ENCODE data around the gene CARS2. TPM values are rescaled to one million over a fixed set of nuclear protein-coding genes. Genes with fewer than 3 reads are reported as not detected.
"Not testable (repeated sequence)": the region's sequence is repeated elsewhere in the genome, so short reads cannot be mapped to it uniquely, and the experiment has no call there.

CARS2 gene
- total RNA-seq, 1 donor from 2014 or later: 89.6 TPM

GRCh38 chr13:110684388-110685056, 21.4 kb downstream of the CARS2 start:
- peaks cover 47% of the 10 kb centered on the region for H3K36me3 Mint-ChIP-seq (ENCODE audit: low read depth)
- intact Hi-C loops (cut with micrococcal nuclease): no loop called here
- no peak for DNase-seq (ENCODE audit: low spot score)
- H3K9me3 Mint-ChIP-seq: no peaks in the 10 kb centered on the region
- H3K27ac Mint-ChIP-seq: no peak overlapping the region
- no peaks in the 10 kb centered on the region for H3K27me3 Mint-ChIP-seq (ENCODE audit: low read depth)
- H3K4me3 Mint-ChIP-seq (ENCODE audit: low read depth): no peak overlapping the region
- H3K4me1 Mint-ChIP-seq (ENCODE audit: low read depth): no peaks in the 10 kb centered on the region

- no peaks in the 10 kb centered on the region for H3K4me1 Mint-ChIP-seq (ENCODE audit: low read depth)
- intact Hi-C loops (cut with micrococcal nuclease): loop anchor here (1.0 kb wide), 1 partner anchor 135 kb away; no protein-coding TSS in a partner anchor
- DNase-seq (ENCODE audit: low spot score): no peak
- no peak overlapping the region for H3K4me3 Mint-ChIP-seq (ENCODE audit: low read depth)
- no peaks in the 10 kb centered on the region for H3K27me3 Mint-ChIP-seq (ENCODE audit: low read depth)
- no peaks in the 10 kb centered on the region for H3K9me3 Mint-ChIP-seq
- H3K27ac Mint-ChIP-seq: no peak overlapping the region
- peaks cover 53% of the 10 kb centered on the region for H3K36me3 Mint-ChIP-seq (ENCODE audit: low read depth)
Observed at GRCh38 chr13:110683921-110684320, 22.0 kb downstream of the CARS2 start.

GRCh38 chr13:110683203-110683883, 22.6 kb downstream of the CARS2 start:
- intact Hi-C loops (cut with micrococcal nuclease): loop anchor here (1.0 kb wide), 1 partner anchor 136 kb away; no protein-coding TSS in a partner anchor
- peaks cover 58% of the 10 kb centered on the region for H3K36me3 Mint-ChIP-seq (ENCODE audit: low read depth)
- H3K9me3 Mint-ChIP-seq: no peaks in the 10 kb centered on the region
- no peak overlapping the region for H3K27ac Mint-ChIP-seq
- H3K27me3 Mint-ChIP-seq (ENCODE audit: low read depth): no peaks in the 10 kb centered on the region
- DNase-seq (ENCODE audit: low spot score): no peak
- H3K4me3 Mint-ChIP-seq (ENCODE audit: low read depth): no peak overlapping the region
- H3K4me1 Mint-ChIP-seq (ENCODE audit: low read depth): no peaks in the 10 kb centered on the region

DNA sequence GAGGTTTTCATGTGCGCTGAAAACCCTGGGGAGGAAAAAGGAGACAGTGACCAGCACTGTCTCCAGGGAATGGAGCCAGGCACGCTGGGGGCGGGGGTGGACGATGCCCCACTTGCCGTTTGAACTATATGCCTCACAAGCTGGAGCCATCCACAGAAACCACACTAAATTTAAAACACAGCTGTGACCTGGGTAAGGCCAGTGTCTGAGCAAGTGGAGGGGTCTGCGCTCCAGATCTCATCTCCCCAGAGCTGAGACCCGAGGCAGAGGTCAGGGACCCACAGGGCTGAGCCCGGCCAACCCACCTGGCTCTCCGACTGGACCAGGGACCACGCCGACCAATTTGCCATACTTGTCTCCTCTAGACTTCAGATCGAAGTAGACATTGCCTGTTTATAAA, 23.2 kb downstream of the CARS2 start:
- no peak overlapping the region for H3K4me3 Mint-ChIP-seq (ENCODE audit: low read depth)
- intact Hi-C loops (cut with micrococcal nuclease): loop anchor here (1.0 kb wide), 1 partner anchor 137 kb away; no protein-coding TSS in a partner anchor

GRCh38 chr13:110681868-110682550, 23.9 kb downstream of the CARS2 start:
- H3K36me3 Mint-ChIP-seq (ENCODE audit: low read depth): peaks cover 68% of the 10 kb centered on the region
- H3K27ac Mint-ChIP-seq: no peak overlapping the region
- H3K27me3 Mint-ChIP-seq (ENCODE audit: low read depth): no peaks in the 10 kb centered on the region
- H3K9me3 Mint-ChIP-seq: no peaks in the 10 kb centered on the region
- intact Hi-C loops (cut with micrococcal nuclease): no loop called here
- H3K4me1 Mint-ChIP-seq (ENCODE audit: low read depth): no peaks in the 10 kb centered on the region
- H3K4me3 Mint-ChIP-seq (ENCODE audit: low read depth): no peak overlapping the region
- no peak for DNase-seq (ENCODE audit: low spot score)

More for the DNA sequence above, 23.2 kb downstream of the CARS2 start:
- Mint-ChIP-seq H3K36me3 (ENCODE audit: low read depth) (peaks cover 64% of the 10 kb centered on the region), H3K9me3 (no peaks in the 10 kb centered on the region), H3K27ac (no peak overlapping the region), H3K27me3 (ENCODE audit: low read depth) (no peaks in the 10 kb centered on the region), H3K4me1 (ENCODE audit: low read depth) (no peaks in the 10 kb centered on the region)
- DNase-seq (ENCODE audit: low spot score): no peak

- Mint-ChIP-seq H3K27me3 (ENCODE audit: low read depth) (no peaks in the 10 kb centered on the region), H3K36me3 (ENCODE audit: low read depth) (peaks cover 77% of the 10 kb centered on the region), H3K9me3 (no peaks in the 10 kb centered on the region), H3K27ac (no peak overlapping the region), H3K4me1 (ENCODE audit: low read depth) (no peaks in the 10 kb centered on the region), H3K4me3 (ENCODE audit: low read depth) (no peak overlapping the region)
- DNase-seq (ENCODE audit: low spot score): no peak
- intact Hi-C loops (cut with micrococcal nuclease): no loop called here
Observed at GRCh38 chr13:110680852-110681251, 25.1 kb downstream of the CARS2 start.

- Mint-ChIP-seq H3K36me3 (ENCODE audit: low read depth) (peaks cover 85% of the 10 kb centered on the region), H3K4me3 (ENCODE audit: low read depth) (no peak overlapping the region), H3K27ac (no peak overlapping the region), H3K9me3 (no peaks in the 10 kb centered on the region), H3K4me1 (ENCODE audit: low read depth) (no peaks in the 10 kb centered on the region), H3K27me3 (ENCODE audit: low read depth) (no peaks in the 10 kb centered on the region)
- no peak for DNase-seq (ENCODE audit: low spot score)
- intact Hi-C loops (cut with micrococcal nuclease): no loop called here
Observed at GRCh38 chr13:110677731-110678545, 28.0 kb downstream of the CARS2 start.

- H3K27ac Mint-ChIP-seq: peak overlapping the region; percentile 67
- no peaks in the 10 kb centered on the region for H3K27me3 Mint-ChIP-seq (ENCODE audit: low read depth)
- H3K4me3 Mint-ChIP-seq (ENCODE audit: low read depth): no peak overlapping the region
- H3K4me1 Mint-ChIP-seq (ENCODE audit: low read depth): peaks cover 3% of the 10 kb centered on the region
- no peak for DNase-seq (ENCODE audit: low spot score)
- no peaks in the 10 kb centered on the region for H3K9me3 Mint-ChIP-seq
- intact Hi-C loops (cut with micrococcal nuclease): no loop called here
- peaks cover 86% of the 10 kb centered on the region for H3K36me3 Mint-ChIP-seq (ENCODE audit: low read depth)
Observed at GRCh38 chr13:110676595-110677587, 29.0 kb downstream of the CARS2 start.

GRCh38 chr13:110669814-110670213, 36.1 kb downstream of the CARS2 start:
- H3K9me3 Mint-ChIP-seq; H3K27ac Mint-ChIP-seq; H3K4me3 Mint-ChIP-seq (ENCODE audit: low read depth); intact Hi-C loops (cut with micrococcal nuclease); H3K27me3 Mint-ChIP-seq (ENCODE audit: low read depth); DNase-seq (ENCODE audit: low spot score); H3K4me1 Mint-ChIP-seq (ENCODE audit: low read depth): not testable (repeated sequence)
- peaks cover 85% of the 10 kb centered on the region for H3K36me3 Mint-ChIP-seq (ENCODE audit: low read depth)

DNA sequence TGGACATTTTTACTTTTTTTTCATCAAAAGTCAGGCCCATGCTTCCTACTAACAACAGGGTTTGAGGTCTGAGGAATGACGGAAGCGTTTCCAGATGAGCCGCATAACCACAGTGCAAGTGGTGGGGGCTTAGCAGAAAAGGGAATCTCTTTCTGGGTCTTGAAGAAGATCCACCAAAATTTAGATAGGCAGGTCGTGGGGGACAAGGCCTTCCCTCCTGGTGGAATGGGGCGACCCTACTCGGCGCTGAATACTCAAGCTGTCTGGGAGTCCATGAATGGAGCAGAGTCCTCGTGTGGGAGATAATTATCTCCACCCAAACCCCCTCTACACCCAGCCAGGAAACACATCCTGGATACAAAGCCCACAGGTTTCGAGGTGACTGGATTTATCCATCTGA, 36.9 kb downstream of the CARS2 start:
- DNase-seq (ENCODE audit: low spot score): no peak
- no peak overlapping the region for H3K27ac Mint-ChIP-seq
- H3K4me3 Mint-ChIP-seq (ENCODE audit: low read depth): no peak overlapping the region
- H3K36me3 Mint-ChIP-seq (ENCODE audit: low read depth): peaks cover 82% of the 10 kb centered on the region
- no peaks in the 10 kb centered on the region for H3K27me3 Mint-ChIP-seq (ENCODE audit: low read depth)
- no peaks in the 10 kb centered on the region for H3K9me3 Mint-ChIP-seq
- intact Hi-C loops (cut with micrococcal nuclease): no loop called here
- peaks cover 3% of the 10 kb centered on the region for H3K4me1 Mint-ChIP-seq (ENCODE audit: low read depth)

GRCh38 chr13:110666255-110666533, 39.7 kb downstream of the CARS2 start:
- H3K27me3 Mint-ChIP-seq (ENCODE audit: low read depth): no peaks in the 10 kb centered on the region
- H3K4me3 Mint-ChIP-seq (ENCODE audit: low read depth): no peak overlapping the region
- no peaks in the 10 kb centered on the region for H3K4me1 Mint-ChIP-seq (ENCODE audit: low read depth)
- peaks cover 83% of the 10 kb centered on the region for H3K36me3 Mint-ChIP-seq (ENCODE audit: low read depth)
- H3K9me3 Mint-ChIP-seq: peaks cover 10% of the 10 kb centered on the region
- no peak for DNase-seq (ENCODE audit: low spot score)
- H3K27ac Mint-ChIP-seq: no peak overlapping the region
- intact Hi-C loops (cut with micrococcal nuclease): no loop called here

Measured in activated T-helper 2 cell treated with anti-CD3 and anti-CD28 coated beads, Interferon-gamma antibody, Interleukin-2, Interleukin-4, amounts not matched to agents 10 μg/mL and 5 μg/mL and 100 μg/mL, durations not matched to agents 14 hours and 24 hours and 36 hours (primary cell).